ENCODE measurements around the gene ZFP64.
"Not testable (repeated sequence)": the region's sequence is repeated elsewhere in the genome, so short reads cannot be mapped to it uniquely, and the experiment has no call there.

The ZFP64 gene

DNA sequence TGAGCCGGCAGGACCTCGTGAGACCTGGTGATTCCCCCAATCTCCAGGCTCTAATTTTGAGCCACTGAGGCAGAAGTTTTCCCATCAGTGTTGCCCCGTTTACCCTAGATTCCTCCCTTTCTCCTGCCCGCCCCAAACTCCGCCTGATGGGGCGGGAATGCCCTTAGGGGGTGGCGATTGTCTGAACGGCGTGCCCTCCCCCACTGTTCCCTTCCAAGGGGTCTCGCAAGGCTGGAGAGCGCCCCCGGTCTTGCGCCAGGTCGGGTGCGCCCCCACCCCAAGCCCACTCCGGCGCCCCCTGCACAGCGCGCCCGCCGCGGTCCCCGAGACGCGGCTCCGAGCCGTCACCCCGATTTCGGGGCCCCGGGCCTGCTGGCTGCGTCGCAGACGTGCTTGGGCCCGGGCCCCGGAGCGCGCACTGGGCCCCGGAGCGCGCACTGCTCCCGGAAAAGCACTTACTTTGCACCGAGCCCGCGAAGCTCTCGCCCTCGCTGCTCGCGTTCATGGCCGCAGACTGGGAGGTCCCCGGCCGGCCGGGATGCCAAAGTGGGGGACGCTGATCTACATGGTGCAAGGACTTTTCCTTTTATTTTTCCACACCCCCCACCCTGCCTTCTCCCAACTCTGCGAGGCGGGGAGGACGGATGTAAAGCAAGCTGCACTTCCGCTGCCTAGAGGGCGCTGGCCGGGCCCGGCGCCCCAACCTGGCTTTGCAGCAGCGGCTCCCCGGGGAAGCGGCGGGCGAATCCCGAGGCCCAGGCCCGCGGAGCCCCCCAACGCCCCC lies at the start of gene ZFP64:
Gene ZFP64, minus strand, starts transcription at position 648 of the 784 bp plus-strand sequence. Its CDS starts 143 bp downstream, at position 505.
- DNase-seq (ENCODE audit: low spot score): peak; percentile 88

DNA sequence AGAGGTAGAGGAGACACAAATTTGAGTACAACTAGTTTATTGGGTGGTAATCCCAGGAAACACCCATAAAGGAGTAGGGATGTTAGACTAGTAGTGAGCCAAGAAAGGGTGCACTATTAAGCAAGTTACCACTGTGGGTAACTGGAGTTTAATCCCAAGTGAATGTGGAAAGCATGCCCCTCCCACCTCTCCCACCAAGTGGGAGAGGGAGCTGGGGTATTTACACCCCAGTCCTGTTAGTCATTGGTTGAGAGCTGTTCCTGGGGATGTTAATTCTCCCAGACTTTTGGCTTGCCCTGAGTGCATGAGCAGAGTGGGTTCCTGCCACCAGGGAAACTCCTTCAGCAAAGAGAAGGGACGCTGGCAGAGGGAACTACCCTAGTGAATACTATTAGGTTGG lies 49.2 kb upstream of the ZFP64 start:
- no peak for DNase-seq (ENCODE audit: low spot score)

DNA sequence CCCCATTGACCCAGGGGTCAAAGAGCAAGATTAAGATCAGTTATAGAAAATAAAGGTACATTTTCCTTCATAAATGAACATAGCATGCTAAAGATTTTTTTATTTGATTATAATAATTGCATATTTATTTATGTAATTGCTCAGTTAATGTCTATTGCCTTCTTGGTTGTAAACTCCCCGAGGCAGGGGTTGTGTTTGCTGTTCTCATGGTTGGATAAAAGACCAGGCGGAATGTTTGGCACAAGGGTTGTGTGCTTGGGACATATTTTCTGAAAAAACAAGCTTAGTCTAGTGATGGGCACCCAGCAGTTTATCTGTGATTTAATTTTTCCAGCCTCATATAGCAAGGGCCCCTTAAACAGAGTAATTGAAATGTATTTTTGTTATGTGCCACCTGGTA lies 47.5 kb upstream of the ZFP64 start:
- DNase-seq (ENCODE audit: low spot score): no peak

DNA sequence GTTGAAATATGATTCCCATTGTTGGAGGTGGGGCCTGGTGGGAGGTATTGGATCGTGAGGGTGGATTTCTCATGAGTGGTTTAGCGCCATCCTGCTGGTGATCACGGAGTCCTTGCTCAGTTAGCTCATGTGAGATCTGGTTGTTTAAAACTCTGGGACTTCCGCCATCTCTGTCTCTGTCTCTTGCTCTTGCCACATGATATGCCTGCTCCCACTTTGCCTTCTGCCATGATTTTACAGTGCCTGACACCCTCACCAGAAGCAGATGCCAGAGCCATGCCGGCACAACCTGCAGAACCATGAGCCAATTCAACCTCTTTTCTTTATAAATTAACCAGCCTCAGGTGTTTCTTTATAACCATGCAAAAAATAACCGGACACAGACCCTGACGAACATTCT lies 44.7 kb upstream of the ZFP64 start:
- DNase-seq (ENCODE audit: low spot score): no peak

DNA sequence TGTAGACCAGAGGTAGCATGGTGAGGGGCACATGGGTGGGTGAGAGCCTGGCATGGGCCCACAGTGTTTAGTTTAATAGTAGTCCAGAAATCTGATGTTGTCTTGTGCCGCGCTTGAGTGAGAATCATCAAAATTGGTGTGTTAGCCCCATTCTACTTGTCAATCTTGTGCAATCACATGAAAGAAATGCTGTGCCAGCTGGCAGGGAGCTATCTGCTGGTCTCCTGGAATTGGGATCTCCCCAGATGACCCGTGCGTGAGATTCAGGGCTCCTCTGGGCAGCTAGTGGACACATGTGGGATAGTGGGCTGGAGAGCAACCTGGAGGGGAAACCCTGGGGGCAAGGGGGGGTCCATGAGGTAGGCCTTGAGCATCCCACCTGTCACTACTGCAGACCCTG lies 43.5 kb upstream of the ZFP64 start:
- no peak for DNase-seq (ENCODE audit: low spot score)

DNA sequence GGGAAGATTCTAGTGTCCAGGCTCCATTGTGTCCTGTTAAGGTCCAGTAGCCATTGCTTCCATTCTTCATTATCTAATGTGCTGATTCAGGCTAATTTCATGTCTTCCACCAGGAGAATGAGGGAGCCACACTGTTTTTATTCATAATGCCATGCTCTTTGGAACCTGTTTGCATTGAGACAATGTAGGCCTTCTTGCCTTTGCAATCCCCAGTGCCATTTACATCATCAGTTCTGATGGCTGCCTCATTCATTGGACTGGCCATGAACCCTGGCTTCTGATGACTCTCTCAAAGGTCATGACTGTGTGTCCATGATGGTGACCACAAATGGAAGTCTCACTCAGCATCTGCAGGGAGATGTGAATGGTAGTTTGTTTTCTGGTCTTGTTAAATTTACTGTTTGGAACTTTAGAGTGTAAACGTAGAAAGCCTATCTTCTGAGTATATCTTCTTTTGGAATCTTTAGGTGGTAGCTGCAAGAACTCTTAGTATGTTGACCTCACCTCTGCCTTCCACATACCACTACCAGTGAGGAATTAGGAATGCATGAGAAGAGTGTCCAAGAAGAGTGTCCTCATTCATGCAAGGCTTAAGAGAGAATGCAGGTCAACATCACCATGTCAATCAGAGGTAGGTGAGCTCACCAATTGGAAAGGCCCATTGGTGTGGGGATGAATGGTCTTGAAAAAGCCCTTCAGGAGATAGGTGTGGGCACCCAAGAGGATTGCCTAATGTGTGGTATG lies 42.9 kb upstream of the ZFP64 start:
- DNase-seq (ENCODE audit: low spot score): no peak

DNA sequence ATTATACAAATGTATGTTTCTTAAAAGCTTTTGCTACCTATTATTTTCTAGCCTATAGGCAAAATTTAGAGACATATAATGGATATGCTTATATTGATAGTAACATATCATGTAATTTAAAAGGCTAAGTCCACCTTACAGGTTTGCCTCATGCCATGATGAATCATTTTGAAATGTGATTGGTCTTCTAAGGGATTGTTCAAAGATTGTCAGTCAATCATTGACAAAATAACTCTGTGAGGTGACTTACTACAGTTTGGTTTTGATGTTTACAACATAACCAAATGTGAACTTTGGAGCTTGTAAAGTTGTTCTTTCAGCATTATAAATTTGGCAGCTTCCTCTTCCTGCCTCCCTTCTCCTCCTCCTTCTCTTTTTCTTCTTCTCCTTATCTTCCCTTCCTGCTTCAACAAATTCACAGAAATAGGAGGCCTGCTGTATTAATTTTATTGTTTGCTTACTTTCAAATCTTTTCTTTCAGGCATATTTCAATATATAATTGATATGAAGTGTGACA lies 39.7 kb upstream of the ZFP64 start:
- DNase-seq (ENCODE audit: low spot score): no peak

DNA sequence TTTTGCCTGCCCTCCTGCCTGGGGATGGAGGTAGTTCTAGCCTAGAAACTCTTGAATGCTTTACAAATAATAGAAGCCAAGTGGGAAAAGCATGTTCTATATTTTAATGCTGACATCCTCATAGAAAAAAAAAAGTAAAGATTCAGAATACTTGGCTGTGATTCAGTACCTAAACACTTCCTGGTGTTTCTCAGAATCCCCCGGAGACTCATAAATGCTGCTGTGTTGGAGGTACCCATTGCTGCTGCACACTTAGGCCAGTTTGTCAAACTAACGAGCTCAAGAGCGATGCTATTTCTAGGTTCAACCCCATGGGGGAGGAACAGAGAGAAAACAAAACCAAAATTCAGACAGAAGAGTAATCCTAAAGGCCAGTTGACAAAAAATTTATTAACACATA lies 38.8 kb upstream of the ZFP64 start:
- DNase-seq (ENCODE audit: low spot score): no peak

DNA sequence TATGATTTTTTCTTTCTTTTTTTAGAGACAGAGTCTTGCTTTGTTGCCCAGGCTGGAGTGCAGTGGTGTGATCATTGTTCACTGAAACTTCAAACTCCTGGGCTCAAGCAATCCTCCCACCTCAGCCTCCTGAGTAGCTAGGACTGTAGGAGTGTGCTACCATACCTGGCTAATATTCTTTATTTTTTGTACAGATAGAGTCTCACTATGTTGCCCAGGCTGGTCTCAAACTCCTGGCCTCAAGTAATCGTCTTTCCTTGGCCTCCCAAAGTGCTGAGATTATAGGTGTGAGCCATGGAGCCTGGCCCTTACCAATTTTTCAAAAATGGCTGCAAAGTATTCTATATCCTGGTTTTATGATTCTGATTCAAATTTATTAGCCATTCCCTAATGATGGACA lies 37.8 kb upstream of the ZFP64 start:
- not testable (repeated sequence) for DNase-seq (ENCODE audit: low spot score)

DNA sequence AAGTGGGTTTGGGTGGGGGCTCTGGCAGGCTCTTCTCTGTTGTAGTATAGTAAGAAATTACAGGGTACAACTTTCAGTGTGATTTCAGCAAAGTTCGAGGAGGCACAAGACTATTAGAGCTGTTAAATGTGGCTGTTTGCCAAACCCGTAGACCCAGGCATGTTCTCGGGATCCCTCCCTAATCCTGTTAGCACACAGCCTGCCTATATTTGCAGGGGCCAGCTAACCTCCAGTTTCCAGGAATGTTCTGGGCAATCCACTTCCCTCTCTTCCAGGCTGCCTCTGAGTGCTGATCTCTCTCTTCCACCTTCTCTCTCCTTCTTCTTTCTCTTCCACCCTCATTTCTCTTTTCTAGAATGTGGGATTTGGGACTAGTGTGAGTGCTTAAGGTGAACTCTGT lies 34.8 kb upstream of the ZFP64 start:
- DNase-seq (ENCODE audit: low spot score): no peak

DNA sequence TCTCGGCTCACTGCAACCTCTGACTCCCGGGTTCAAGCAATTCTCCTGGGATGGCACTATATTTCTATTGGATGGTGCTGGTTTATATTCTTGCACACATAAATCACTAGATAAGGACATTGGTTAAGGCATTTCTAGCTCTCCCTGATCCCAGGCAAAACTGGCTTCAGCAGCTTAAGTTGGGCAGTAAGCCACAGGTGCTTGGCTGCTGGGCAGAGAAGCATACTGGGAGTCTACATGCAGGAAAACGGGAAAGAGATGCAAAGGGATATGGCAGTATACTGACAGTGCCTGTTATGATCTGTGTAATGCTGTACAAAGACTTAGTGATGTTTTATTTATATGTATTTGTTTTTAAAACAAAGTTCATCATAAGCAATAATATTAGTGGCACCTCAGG lies 33.3 kb upstream of the ZFP64 start:
- no peak for DNase-seq (ENCODE audit: low spot score)

DNA sequence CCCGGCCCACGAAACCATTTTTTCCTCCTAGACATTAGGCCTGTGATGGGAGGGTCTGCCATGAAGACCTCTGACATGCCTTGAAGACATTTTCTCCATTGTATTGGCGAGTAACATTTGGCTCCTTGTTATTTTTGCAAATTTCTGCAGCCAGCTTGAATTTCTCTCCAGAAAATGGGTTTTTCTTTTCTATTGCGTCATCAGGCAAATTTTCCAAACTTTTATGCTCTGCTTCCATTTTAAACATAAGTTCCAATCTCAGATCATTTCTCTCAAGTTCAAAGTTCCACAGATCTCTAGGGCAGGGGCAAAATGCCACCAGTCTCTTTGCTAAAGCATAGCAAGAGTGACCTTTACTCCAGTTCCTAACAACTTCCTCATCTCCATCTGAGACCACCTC lies 29.8 kb upstream of the ZFP64 start:
- not testable (repeated sequence) for DNase-seq (ENCODE audit: low spot score)

DNA sequence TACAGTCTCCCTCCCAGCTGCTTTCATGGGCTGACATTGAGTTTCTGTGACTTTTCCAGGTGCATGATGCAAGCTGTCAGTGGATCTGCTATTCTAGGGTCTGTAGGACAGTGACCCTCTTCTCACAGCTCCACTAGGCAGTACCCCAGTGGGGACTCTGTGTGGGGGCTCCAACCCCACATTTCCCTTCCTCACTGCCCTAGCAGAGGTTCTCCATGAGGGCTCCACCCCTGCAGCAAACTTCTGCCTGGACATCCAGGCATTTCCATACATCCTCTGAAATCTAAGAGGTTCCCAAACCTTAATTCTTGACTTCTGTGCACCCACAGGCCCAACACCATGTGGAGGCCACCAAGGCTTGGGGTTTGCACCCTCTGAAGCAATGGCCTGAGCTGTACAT lies 29.3 kb upstream of the ZFP64 start:
- DNase-seq (ENCODE audit: low spot score): not testable (repeated sequence)

DNA sequence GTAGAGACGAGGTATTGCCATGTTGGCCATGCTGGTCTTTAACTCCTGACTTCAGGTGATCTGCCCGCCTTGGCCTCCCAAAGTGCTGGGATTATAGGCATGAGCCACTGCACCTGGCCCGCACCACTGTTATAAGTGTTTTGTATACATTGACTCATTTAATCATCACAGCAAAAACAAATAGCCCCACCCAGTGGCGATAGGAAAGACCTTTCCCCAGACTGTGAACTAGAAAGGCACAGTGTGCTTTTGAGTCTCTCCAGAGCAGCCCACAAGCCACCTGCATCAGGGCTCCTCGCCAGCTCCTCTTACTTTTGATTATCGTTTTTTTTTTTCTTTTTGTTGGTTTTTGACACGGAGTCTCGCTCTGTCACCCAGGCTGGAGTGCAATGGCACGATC lies 27.9 kb upstream of the ZFP64 start:
- no peak for DNase-seq (ENCODE audit: low spot score)

DNA sequence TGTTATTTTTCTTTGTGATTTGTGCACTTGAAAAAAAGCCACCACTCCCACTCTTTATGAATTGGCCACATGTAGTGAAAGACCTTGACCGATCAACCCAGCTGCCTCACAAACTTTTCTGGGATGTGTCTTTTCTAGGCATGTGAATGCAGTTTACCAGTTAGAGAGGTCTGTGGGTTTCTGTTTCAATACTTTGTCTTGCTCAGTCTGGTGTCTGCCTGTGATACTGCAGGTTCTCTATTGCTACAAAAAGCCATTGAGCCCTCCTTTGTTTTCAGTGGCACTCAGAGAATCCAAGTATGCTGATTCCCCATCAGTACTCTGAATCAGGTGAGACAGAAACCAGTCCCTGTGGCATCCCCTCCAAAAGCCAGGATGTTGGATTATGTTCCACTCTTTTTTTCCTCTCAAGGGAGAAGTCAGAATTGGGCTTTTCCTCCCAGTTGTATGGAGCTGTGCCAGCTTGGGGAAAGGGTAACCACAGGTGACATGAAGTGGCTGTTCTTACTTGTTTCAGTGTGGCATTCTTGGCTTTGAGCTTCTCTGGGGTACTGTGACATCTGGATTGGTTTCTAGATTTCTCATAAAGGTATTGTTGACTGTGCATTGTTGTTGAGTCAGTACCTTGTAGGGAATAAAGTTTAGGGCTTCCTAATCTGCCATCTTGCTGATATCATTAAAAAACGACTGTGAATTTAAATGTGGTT lies 26.3 kb upstream of the ZFP64 start:
- DNase-seq (ENCODE audit: low spot score): no peak

DNA sequence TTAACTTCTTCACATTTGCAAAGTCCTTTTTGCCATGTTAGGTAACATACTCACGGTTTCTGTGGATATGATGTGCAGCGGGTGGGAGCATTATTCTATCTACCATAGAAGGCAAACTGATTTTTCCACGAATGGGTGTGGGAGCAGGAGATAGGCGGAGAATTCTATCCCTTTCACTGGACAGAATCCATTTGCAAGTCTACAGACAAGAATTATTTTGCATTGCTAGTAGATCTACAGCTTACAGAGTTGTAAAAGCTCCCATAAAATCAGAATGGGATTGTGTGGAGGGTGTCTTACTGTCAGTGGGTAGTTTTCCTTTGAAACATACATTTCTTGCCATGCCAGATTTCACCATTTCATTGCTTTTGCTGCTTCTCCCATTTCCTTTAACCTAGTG lies 22.4 kb upstream of the ZFP64 start:
- no peak for DNase-seq (ENCODE audit: low spot score)

DNA sequence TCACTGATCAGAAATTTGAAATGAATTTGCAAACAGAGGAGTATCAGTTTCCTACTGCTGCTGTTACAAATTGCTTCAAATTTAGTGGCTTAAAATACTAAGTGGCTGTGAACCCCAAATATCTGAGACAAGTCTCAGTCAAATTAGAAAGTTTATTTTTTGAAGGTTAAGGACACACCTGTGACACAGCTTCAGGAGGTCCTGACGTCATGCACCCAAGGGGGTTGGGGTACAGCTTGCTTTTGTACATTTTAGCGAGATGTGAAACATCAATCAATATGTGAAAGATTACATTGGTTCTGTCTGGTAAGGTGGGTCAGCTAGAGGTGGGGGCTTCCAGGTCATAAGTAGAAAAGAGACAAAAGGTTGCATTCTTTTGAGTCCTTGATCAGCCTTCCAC lies 21.4 kb upstream of the ZFP64 start:
- DNase-seq (ENCODE audit: low spot score): no peak

DNA sequence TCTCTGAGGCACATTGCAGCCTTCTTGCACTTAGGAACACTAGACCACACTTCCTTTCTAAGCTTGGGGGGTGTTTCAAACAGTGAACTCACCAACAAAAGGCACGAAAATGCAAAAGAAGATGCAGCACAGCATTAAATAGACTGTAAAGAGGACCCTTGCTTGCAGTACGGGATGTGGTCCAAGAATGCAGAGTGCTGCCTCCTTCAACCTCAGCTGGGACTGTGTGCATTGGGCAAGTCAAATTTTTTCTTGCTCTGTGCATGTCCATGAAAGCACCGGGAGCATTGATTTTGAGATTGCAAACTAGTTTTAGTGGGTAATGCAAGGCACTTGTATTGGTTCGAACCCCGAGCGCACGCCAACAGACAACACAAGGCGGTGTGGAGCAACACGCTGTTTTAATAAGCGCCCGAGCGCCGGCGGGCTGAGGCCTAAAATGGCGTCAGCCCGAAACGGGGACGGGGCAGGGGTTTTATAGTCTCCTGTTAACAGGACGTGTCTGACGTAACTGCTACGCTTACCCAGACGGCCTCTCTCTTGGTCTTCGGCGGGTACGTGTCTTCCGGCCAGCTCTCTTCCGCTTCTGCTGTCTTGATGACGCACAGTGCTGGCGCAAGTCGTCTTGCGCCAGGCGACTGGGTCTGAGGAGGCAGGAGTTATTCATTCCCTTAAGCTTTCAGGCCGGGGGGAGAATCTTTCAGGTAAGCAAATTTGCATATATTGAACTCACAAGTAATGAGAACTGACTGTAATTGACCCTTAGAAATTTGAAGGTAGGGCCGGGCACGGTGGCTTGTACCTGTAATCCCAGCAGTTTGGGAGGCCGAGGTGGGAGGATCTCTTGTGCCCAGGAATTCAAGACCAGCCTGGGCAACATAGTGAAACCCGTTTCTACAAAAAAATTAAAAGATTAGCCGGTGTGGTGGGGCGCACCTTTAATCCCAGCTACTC lies 18.7 kb upstream of the ZFP64 start:
- no peak for DNase-seq (ENCODE audit: low spot score)

DNA sequence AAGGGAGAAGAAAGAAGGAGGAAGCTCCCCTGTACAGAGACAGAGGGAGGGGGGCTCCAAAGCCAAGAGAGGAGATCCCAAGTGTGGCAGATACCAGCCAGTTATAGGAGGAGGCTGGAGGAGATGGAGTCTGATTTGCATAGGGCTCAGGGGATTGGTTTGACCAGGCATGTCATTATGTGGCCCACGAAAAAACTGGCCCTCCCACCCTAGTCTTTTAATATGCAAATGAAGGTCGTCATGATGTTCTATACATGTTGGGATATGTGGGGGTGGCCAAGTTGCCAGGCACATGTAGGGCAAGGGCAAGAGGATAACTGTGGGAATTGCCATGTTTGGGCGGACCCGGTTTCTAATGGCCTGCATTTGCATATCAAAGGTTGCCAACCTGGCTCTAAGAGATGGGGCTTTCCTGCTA lies 17.6 kb upstream of the ZFP64 start:
- peak; percentile 42 for DNase-seq (ENCODE audit: low spot score)

DNA sequence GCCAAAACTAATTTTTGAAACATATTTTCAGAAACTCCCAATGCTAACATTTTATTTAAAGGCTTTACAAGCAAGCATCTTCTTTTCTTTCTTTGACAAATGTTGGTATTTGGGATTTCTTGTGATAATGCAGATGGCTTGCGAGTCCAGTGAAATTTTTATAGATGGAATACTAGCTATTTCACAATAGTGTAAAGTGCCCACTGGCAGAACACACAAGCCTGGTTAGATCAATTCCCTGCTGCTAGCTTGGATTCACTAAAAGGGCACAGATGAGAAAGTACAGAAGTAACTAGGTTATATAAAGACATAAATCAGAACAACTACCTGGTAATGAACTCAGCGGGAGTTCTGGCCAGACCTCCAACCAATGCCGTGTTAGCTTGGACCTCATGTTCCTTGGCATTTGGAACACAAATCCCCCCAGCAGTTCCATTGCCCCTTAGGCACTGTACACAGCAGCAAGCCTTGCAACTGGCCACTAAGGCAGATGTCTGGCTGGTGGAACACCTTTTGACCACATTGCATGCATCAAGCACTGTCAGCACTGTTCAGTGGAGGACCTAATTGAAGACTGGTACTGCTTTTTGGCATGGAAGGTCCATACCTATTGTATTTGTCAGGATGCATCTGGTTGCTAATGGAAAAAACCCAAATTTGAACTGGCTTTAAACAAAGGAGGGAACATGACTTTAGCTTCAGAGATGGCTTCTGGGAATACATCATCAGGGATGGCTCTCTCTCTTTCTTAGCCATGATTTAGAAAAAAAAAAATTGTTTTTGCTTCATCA lies 15.6 kb upstream of the ZFP64 start:
- no peak for DNase-seq (ENCODE audit: low spot score)

DNA sequence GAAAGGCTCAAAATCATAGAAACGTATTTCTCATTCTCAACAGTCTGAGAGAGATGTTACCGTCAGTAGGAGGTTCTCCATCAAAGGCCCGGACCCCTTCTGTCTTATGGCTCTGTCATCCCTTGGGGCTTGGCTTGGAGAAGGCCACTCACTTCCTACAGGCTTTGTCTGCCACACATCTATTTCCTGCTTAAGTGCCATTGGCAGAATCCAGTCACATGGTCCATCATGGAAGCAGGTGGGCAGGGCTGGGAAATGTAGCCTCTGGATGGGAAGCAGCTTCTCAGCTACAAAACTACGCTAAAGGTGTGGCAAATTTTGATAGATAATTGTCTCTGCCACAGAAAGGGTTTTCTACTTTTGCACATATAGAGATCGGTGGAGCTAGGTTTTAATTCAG lies 12.6 kb upstream of the ZFP64 start:
- DNase-seq (ENCODE audit: low spot score): no peak
